Keratinocyte (primary cell): ENCODE data around the gene RNF113A. TPM values are rescaled to one million over a fixed set of nuclear protein-coding genes. Genes with fewer than 3 reads are reported as not detected.

Source experiments
- DNase-seq: peaks from one replicate; pipeline ENCODE4 v3.0.0-alpha.2; 2011; ENCODE audit warnings: low read depth, missing footprints, low spot score
- FAIRE-seq: peaks from 2 replicates; lab custom pipeline; 2011; peaks lifted over from hg19 to GRCh38; lab: Jason Lieb, UNC
- H2AFZ ChIP-seq: 2 replicates; pipeline ENCODE4 v1.6.0; 2012; ENCODE audit warnings: low read length, control low read depth, inconsistent platforms; ENCODE audit not compliant: control insufficient read depth
- H3K27ac ChIP-seq: 2 replicates; pipeline ENCODE4 v1.5.1; 2011; ENCODE audit warnings: low read length; ENCODE audit not compliant: control insufficient read depth, insufficient read depth
- H3K27me3 ChIP-seq: 3 replicates; pipeline ENCODE4 v1.6.0; 2011; ENCODE audit warnings: low read length; ENCODE audit not compliant: control insufficient read depth, insufficient read depth; ENCODE audit errors: extremely low read depth
- H3K36me3 ChIP-seq, 2 experiments: 2 replicates in 1 of 2; 3 replicates in 1 of 2; pipeline ENCODE4 v1.5.1; 2011; ENCODE audit warnings: low read length in 2 of 2, mild to moderate bottlenecking in 1 of 2; ENCODE audit not compliant: control insufficient read depth in 2 of 2, insufficient read depth in 2 of 2; ENCODE audit errors: extremely low read depth in 1 of 2
- H3K4me1 ChIP-seq: 3 replicates; pipeline ENCODE4 v1.5.1; 2011; ENCODE audit warnings: low read length; ENCODE audit not compliant: control insufficient read depth, insufficient read depth; ENCODE audit errors: extremely low read depth
- H3K4me2 ChIP-seq: 3 replicates; pipeline ENCODE4 v1.6.0; 2011; ENCODE audit warnings: low read depth, low read length; ENCODE audit not compliant: control insufficient read depth, insufficient read depth; ENCODE audit errors: extremely low read depth
- H3K4me3 ChIP-seq, 3 experiments: fragments of 200-600 bp in 1 of 3; sonication (generic) in 1 of 3; 2 replicates in 2 of 3; 3 replicates in 1 of 3; pipeline ENCODE4 v1.5.1; 2011 to 2016; ENCODE audit warnings: low read length in 3 of 3, mild to moderate bottlenecking in 3 of 3, control low read depth in 2 of 3, inconsistent platforms in 1 of 3, low read depth in 1 of 3, mixed read lengths in 1 of 3, mixed run types in 1 of 3, moderate library complexity in 1 of 3; ENCODE audit not compliant: control insufficient read depth in 2 of 3, insufficient read depth in 2 of 3; ENCODE audit errors: extremely low read depth in 1 of 3
- H3K79me2 ChIP-seq: 2 replicates; pipeline ENCODE4 v1.6.0; 2012; ENCODE audit warnings: low read length; ENCODE audit not compliant: control insufficient read depth, insufficient read depth
- H3K9ac ChIP-seq: 3 replicates; pipeline ENCODE4 v1.6.0; 2011; ENCODE audit warnings: low read length; ENCODE audit not compliant: control insufficient read depth, insufficient read depth; ENCODE audit errors: extremely low read depth
- H3K9me1 ChIP-seq: 3 replicates; pipeline ENCODE4 v1.6.0; 2011; ENCODE audit warnings: low read length; ENCODE audit not compliant: control insufficient read depth, insufficient read depth; ENCODE audit errors: extremely low read depth
- H3K9me3 ChIP-seq: 2 replicates; pipeline ENCODE4 v1.5.1; 2012; ENCODE audit warnings: low read depth, low read length; ENCODE audit not compliant: control insufficient read depth
- H4K20me1 ChIP-seq: 3 replicates; pipeline ENCODE4 v1.6.0; 2011; ENCODE audit warnings: low read length; ENCODE audit not compliant: control insufficient read depth, insufficient read depth; ENCODE audit errors: extremely low read depth
- CTCF ChIP-seq, 3 experiments: IDR thresholded peaks in 1 of 3; conservative IDR thresholded peaks in 1 of 3; optimal IDR thresholded peaks in 1 of 3; 2 replicates in 2 of 3; 3 replicates in 1 of 3; pipeline versions ENCODE3 to v1.5.1; 2011; ENCODE audit warnings: low read length in 3 of 3, mild to moderate bottlenecking in 3 of 3, moderate library complexity in 2 of 3, control low read depth in 1 of 3, inconsistent platforms in 1 of 3; ENCODE audit not compliant: insufficient read depth in 2 of 3; ENCODE audit errors: extremely low read depth in 1 of 3
- EZH2 ChIP-seq: IDR thresholded peaks from one replicate; pipeline ENCODE4 v1.6.1; 2012; ENCODE audit warnings: inconsistent platforms, mild to moderate bottlenecking, low read length, moderate library complexity
- dilution Hi-C: fragments of 300-500 bp; cut with MboI; formaldehyde crosslinking; loops from one replicate; pipeline ENCODE4 v1.7.0; 2020; ENCODE audit warnings: low sequenced_read_pairs; ENCODE audit not compliant: extremely low pct_ligation_motif_present
- polyA plus RNA-seq, 5 experiments: library from polyadenylated mRNA; depleted of rRNA in 3 of 5; stranded (reverse) in 3 of 5; stranded (forward) in 1 of 5; unstranded in 1 of 5; fragments of >200 nt; gene quantifications; 1 replicate in 1 of 5; 2 replicates in 3 of 5; 3 replicates in 1 of 5; pipeline versions ENCODE4 v1.2.1 to v1.2.3, GENCODE V29; 2011 to 2012; ENCODE audit warnings: missing spikeins in 2 of 5, low read depth in 1 of 5, low replicate concordance in 1 of 5

Gene RNF113A
- polyA plus RNA-seq, 1 donor (not counting 4 experiments of a cell fraction or from before 2014, with no cell fraction given): 10.5 TPM

GRCh38 chrX:119917877-119918276 lies 46.3 kb upstream of the RNF113A start:
- no peaks in the 10 kb centered on the region for H3K36me3 ChIP-seq
- no peak overlapping the region for H3K4me2 ChIP-seq
- no peak overlapping the region for H3K27ac ChIP-seq
- TF ChIP-seq CTCF (optimal IDR thresholded peaks at IDR 0.05 in 1 of 3, IDR thresholded peaks at IDR 0.05 in 1 of 3, conservative IDR thresholded peaks at IDR 0.05 in 1 of 3; ENCODE audit: extremely low read depth in 1 of 3, insufficient read depth in 2 of 3, low read length in 3 of 3) (no peak), EZH2 (no peak)
- no peaks in the 10 kb centered on the region for H3K79me2 ChIP-seq
- H3K4me3 ChIP-seq: no peak overlapping the region
- no peak overlapping the region for H3K9ac ChIP-seq
- FAIRE-seq (no peak), DNase-seq (no peak)
- H3K27me3 ChIP-seq: no peaks in the 10 kb centered on the region
- H3K9me3 ChIP-seq: no peaks in the 10 kb centered on the region
- dilution Hi-C loops: no loop called here
- H3K4me1 ChIP-seq: no peaks in the 10 kb centered on the region
- no peaks in the 10 kb centered on the region for H4K20me1 ChIP-seq
- H2AFZ ChIP-seq: no peak overlapping the region
- no peaks in the 10 kb centered on the region for H3K9me1 ChIP-seq

GRCh38 chrX:119916310-119916709 lies 44.8 kb upstream of the RNF113A start:
- H3K79me2 ChIP-seq: no peaks in the 10 kb centered on the region
- no peaks in the 10 kb centered on the region for H3K9me3 ChIP-seq
- H3K9me1 ChIP-seq: no peaks in the 10 kb centered on the region
- no peaks in the 10 kb centered on the region for H3K27me3 ChIP-seq
- dilution Hi-C loops: no loop called here
- H3K4me2 ChIP-seq: no peak overlapping the region
- no peak overlapping the region for H3K27ac ChIP-seq
- no peaks in the 10 kb centered on the region for H3K36me3 ChIP-seq
- TF ChIP-seq CTCF (optimal IDR thresholded peaks at IDR 0.05 in 1 of 3, IDR thresholded peaks at IDR 0.05 in 1 of 3, conservative IDR thresholded peaks at IDR 0.05 in 1 of 3; ENCODE audit: extremely low read depth in 1 of 3, insufficient read depth in 2 of 3, low read length in 3 of 3) (no peak), EZH2 (no peak)
- DNase-seq: no peak
- no peak overlapping the region for H3K4me3 ChIP-seq
- no peaks in the 10 kb centered on the region for H4K20me1 ChIP-seq
- H2AFZ ChIP-seq: no peak overlapping the region
- no peak for FAIRE-seq
- H3K9ac ChIP-seq: no peak overlapping the region
- H3K4me1 ChIP-seq: no peaks in the 10 kb centered on the region
